Measurements from ENCODE around the gene STT3B. TPM values are rescaled to one million over a fixed set of nuclear protein-coding genes. Genes with fewer than 3 reads are reported as not detected.

Gene STT3B
- total and polyA plus RNA-seq, 2 of the 4 experiments (the other 2 are of a cell fraction) = 45.5 to 86.4 TPM

- H3K27ac ChIP-seq (ENCODE audit: insufficient read depth, low read length) = no peak overlapping the region
- DNase-seq (no peak), ATAC-seq (ENCODE audit: low read depth) (no peak)
- no peak overlapping the region for H3K18ac ChIP-seq (ENCODE audit: low read depth, low read length)
- H3K4me1 ChIP-seq (ENCODE audit: control insufficient read depth, insufficient read depth, low read length) = no peaks in the 10 kb centered on the region; the same call in none of the 2 replicates
- H2BK15ac ChIP-seq (ENCODE audit: low read depth, low read length) = no peak overlapping the region
- in situ Hi-C loops (cut with MboI; ENCODE audit: low sequenced_read_pairs) (no loop called here), dilution Hi-C loops (cut with HindIII; ENCODE audit: low sequenced_read_pairs, unreplicated experiment) (no loop called here), intact Hi-C loops (cut with micrococcal nuclease) (no loop called here)
- peaks cover 57% of the 10 kb centered on the region for H4K20me1 ChIP-seq (ENCODE audit: insufficient read depth, low read length)
- H3K23ac ChIP-seq (ENCODE audit: low read depth, low read length) = no peak overlapping the region
- no peak overlapping the region for H3K4me2 ChIP-seq (ENCODE audit: low read depth, low read length)
- no peaks in the 10 kb centered on the region for H3K9me3 ChIP-seq (ENCODE audit: control insufficient read depth, insufficient read depth, low read length)
- TF ChIP-seq NFE2L2 (IDR thresholded peaks at IDR 0.05; ENCODE audit: low read depth, low read length) = no peak
- no peak for TF ChIP-seq SMC3 (IDR thresholded peaks at IDR 0.05; ENCODE audit: low read depth, low read length)
- TF ChIP-seq BHLHE40 (IDR thresholded peaks at IDR 0.05; ENCODE audit: low read depth, low read length) = no peak
- TF ChIP-seq, protein P1, sequence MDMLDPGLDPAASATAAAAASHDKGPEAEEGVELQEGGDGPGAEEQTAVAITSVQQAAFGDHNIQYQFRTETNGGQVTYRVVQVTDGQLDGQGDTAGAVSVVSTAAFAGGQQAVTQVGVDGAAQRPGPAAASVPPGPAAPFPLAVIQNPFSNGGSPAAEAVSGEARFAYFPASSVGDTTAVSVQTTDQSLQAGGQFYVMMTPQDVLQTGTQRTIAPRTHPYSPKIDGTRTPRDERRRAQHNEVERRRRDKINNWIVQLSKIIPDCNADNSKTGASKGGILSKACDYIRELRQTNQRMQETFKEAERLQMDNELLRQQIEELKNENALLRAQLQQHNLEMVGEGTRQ (IDR thresholded peaks at IDR 0.05; ENCODE audit: low read depth, low read length) = no peak
- no peak for TF ChIP-seq RCOR1 (IDR thresholded peaks at IDR 0.05; ENCODE audit: insufficient replicate concordance, low read length)
- no peak for TF ChIP-seq MAZ (IDR thresholded peaks at IDR 0.05; ENCODE audit: borderline replicate concordance, low read depth, low read length)
- no peak for TF ChIP-seq RFX5 (IDR thresholded peaks at IDR 0.05; ENCODE audit: low read depth, low read length)
- no peak for TF ChIP-seq RAD21 (IDR thresholded peaks at IDR 0.05; ENCODE audit: low read length)
- TF ChIP-seq CHD1 (IDR thresholded peaks at IDR 0.05; ENCODE audit: low read depth, low read length) = no peak
- TF ChIP-seq MAFK (IDR thresholded peaks at IDR 0.05; ENCODE audit: low read depth, low read length) = no peak
- TF ChIP-seq, protein P2, sequence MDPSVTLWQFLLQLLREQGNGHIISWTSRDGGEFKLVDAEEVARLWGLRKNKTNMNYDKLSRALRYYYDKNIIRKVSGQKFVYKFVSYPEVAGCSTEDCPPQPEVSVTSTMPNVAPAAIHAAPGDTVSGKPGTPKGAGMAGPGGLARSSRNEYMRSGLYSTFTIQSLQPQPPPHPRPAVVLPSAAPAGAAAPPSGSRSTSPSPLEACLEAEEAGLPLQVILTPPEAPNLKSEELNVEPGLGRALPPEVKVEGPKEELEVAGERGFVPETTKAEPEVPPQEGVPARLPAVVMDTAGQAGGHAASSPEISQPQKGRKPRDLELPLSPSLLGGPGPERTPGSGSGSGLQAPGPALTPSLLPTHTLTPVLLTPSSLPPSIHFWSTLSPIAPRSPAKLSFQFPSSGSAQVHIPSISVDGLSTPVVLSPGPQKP (IDR thresholded peaks at IDR 0.05; ENCODE audit: borderline replicate concordance, low read depth, low read length) = no peak
- TF ChIP-seq POLR2A (IDR thresholded peaks at IDR 0.05; ENCODE audit: low read depth, low read length) = no peak
- no peak for TF ChIP-seq FOS (IDR thresholded peaks at IDR 0.05; ENCODE audit: low read depth, low read length)
- no peak for TF ChIP-seq MXI1 (IDR thresholded peaks at IDR 0.05; ENCODE audit: borderline replicate concordance, low read depth, low read length)
- TF ChIP-seq, protein P3, sequence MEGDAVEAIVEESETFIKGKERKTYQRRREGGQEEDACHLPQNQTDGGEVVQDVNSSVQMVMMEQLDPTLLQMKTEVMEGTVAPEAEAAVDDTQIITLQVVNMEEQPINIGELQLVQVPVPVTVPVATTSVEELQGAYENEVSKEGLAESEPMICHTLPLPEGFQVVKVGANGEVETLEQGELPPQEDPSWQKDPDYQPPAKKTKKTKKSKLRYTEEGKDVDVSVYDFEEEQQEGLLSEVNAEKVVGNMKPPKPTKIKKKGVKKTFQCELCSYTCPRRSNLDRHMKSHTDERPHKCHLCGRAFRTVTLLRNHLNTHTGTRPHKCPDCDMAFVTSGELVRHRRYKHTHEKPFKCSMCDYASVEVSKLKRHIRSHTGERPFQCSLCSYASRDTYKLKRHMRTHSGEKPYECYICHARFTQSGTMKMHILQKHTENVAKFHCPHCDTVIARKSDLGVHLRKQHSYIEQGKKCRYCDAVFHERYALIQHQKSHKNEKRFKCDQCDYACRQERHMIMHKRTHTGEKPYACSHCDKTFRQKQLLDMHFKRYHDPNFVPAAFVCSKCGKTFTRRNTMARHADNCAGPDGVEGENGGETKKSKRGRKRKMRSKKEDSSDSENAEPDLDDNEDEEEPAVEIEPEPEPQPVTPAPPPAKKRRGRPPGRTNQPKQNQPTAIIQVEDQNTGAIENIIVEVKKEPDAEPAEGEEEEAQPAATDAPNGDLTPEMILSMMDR (conservative IDR thresholded peaks at IDR 0.05; ENCODE audit: low read depth, low read length) = no peak
- TF ChIP-seq CEBPB (IDR thresholded peaks at IDR 0.05; ENCODE audit: low read depth, low read length) = no peak
- no peak overlapping the region for H2AK9ac ChIP-seq (replicated peaks; ENCODE audit: low read depth, low read length, poor library complexity)
- no peak overlapping the region for H2AFZ ChIP-seq (replicated peaks; ENCODE audit: low read length, poor library complexity)
- no peak overlapping the region for H2AK5ac ChIP-seq (ENCODE audit: low read depth, low read length)
- no peak overlapping the region for H2BK120ac ChIP-seq (ENCODE audit: low read depth, low read length)
- ChIA-PET CTCF (no interaction called here), POLR2A (ENCODE audit: unreplicated experiment) (no interaction called here)
- no peak overlapping the region for H3K9ac ChIP-seq (ENCODE audit: low read depth, low read length)
- H3K4me3 ChIP-seq (ENCODE audit: insufficient read depth, low read depth, low read length) = no peak overlapping the region
- H4K8ac ChIP-seq (ENCODE audit: low read depth in 2 of 2, low read length in 2 of 2) = no peak overlapping the region
- H3K36me3 ChIP-seq (ENCODE audit: control insufficient read depth, insufficient read depth, low read length) = no peaks in the 10 kb centered on the region
- H4K5ac ChIP-seq (ENCODE audit: low read depth, low read length) = no peak overlapping the region
- no peaks in the 10 kb centered on the region for H3K27me3 ChIP-seq (ENCODE audit: control insufficient read depth, insufficient read depth, low read length)
- WGBS, 2 experiments (ENCODE audit: extremely low coverage in 2 of 2, insufficient read length in 1 of 2) = no CpG with 5 or more reads among the region's 1 CpG
- H3K56ac ChIP-seq (ENCODE audit: extremely low read depth, insufficient read depth, low read length) = no peak overlapping the region
- H2BK5ac ChIP-seq (ENCODE audit: low read depth, low read length, poor library complexity, severe bottlenecking) = no peak overlapping the region
- no peak overlapping the region for H3K14ac ChIP-seq (replicated peaks; ENCODE audit: low read depth, low read length)
- H2BK20ac ChIP-seq (ENCODE audit: low read depth, low read length) = no peak overlapping the region
- BruUV-seq (replicated peaks) = no TSS peak
- no peak overlapping the region for H4K91ac ChIP-seq (ENCODE audit: insufficient read depth, low read depth, low read length)
- H3K9me1 ChIP-seq (ENCODE audit: insufficient read depth, low read length) = peaks cover 9% of the 10 kb centered on the region
- peaks cover 16 to 47% of the 10 kb centered on the region in 2 experiments for H3K79me1 ChIP-seq (ENCODE audit: low read depth in 1 of 2, low read length in 2 of 2)
- no peak overlapping the region for H3K4ac ChIP-seq (ENCODE audit: low read depth, low read length)
These were observed 32.6 kb downstream of the STT3B start for GRCh38 chr3:31565288-31565687.
